NCI-H82 treated with DMSO at 0.1 percent for 48 hours (cell line): ENCODE measurements around the gene ALCAM.

Experiments
- DNase-seq: peaks from one replicate; lab custom pipeline; 2025; ENCODE audit not compliant: unreplicated experiment; lab: John Stamatoyannopoulos, UW

ALCAM gene

GRCh38 chr3:105425153-105425502, 58.4 kb downstream of the ALCAM start:
- no peak for DNase-seq

- DNase-seq, result no peak
Observed at GRCh38 chr3:105427332-105427731, 60.6 kb downstream of the ALCAM start.

DNA sequence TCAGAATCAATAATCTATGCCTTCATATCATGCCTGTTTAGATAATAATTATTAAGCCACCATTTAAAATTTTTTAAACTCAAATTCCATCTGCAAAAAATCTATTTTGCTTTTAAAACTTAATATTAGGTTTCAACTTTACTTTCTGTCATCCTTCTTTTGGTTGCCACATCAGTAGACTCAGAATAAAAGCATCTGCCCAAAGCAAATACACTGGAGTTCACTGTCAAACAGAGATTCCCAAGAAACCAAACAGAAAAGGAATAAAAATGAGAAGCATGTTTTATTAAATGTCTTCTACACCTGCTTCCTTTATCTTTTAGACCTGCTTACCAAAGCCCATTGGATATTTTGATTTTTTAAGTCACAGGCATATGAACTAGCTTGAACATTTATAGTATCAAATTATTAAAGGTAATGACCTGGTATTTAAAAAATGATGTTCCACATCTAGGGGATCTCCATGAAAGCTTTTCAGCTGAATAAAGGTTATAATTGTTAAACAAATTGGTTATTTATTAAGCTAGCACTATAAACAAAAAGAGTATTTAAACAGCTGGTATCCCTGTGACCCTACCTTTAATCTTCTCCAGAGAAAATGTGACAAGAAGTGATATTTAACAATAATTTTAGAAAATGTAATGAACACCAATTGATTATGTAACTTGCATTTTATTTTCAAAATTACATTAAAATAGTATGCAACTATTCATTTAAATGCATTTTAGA, 62.5 kb downstream of the ALCAM start:
- DNase-seq, result no peak

DNA sequence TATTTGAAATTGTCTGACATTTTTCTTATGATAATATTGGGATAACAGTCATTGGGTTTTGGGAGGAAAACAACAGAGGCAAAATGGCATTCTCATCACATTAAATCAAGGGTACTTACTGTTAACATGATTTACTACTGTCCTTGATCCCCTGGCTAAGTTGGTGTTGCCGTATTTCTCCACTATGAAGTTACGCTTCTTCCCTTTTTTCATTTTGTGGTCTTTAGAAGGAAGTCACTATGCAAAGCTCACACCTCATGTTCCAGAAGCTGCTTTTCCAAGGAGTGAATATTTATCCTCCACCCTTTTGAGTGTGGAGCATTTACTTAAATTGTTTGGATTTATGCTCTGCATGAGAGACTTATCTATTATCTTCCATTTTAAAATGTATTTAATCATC, 63.7 kb downstream of the ALCAM start:
- DNase-seq, result no peak

GRCh38 chr3:105431200-105431599, 64.5 kb downstream of the ALCAM start:
- DNase-seq, result no peak

DNA sequence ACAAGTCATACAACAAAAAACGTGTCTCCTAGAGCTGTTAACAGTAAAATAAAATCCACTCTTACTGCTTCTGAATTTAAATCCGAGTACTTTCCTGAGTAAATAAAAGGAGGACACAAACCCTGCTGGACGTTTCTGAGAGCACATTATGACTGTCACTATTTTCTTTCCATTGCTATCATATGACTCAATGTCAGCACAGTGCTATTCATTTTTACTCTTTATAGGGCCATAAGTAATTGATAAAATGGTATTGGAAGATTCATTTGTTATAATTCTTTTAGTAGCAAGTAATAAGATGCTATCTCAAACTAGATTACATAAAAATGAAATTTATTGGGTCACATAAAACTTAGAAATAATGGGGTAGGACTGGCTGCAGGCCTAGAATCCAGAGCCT, 68.6 kb downstream of the ALCAM start:
- DNase-seq, result no peak

GRCh38 chr3:105436687-105437086, 70.0 kb downstream of the ALCAM start:
- DNase-seq, result no peak

DNA sequence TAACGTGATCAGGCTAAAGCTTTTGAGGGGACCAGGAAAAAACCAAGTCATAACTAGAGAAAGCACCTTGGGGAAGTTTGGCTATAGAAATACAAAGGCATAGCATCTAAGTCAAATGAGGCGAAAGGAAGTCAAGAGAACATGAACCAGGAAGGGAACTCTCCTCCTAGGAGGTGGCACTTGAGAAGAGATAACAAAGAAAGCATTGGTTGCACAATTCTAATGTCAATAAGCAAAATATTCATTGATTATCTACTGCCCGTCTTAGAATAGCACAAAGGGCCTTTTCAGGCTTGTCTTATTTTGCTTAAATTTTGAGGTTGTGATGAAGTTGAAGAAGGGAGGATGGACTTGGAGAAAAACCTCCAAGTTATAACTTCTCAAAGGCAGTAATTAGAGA, 73.4 kb downstream of the ALCAM start:
- no peak for DNase-seq

DNA sequence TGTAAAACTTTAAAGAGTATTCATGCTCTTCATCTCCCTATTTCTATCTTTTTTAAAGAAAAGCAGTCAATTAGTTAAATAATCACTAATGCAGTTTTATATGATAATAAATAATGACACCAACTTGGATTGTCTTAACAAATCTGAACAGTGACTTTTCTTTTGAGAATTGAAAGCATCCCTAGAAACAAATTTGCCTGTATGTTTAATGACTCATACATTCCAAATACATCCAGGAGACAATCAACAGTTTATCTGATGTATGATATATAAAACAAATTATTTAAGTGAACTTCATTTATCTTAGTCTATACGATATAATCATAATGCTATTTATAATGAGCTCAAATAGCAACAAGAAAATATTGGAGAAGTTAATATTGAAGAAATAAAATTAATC, 78.0 kb downstream of the ALCAM start:
- no peak for DNase-seq

- DNase-seq, result no peak
Observed at GRCh38 chr3:105448338-105448982, 81.8 kb downstream of the ALCAM start.

DNA sequence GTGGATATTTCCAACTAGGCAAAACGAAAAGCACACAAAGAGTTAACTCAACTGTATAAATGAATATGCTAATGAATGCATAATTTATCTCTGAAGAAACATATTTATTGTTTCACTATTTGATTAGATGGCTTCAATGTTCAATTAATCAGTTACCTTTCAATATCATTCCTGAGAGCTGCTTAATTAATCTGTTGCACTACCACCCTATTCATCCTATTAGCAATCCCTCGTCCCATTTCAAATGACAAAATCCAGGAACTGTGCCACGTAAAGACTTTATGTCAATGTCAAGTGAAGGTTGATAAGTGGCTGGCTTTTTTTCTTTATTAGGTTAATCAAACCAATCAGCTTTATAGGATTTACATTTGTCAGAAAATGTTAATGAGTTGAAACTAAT, 82.7 kb downstream of the ALCAM start:
- no peak for DNase-seq

GRCh38 chr3:105456017-105456416, 89.3 kb downstream of the ALCAM start:
- DNase-seq, result no peak

DNA sequence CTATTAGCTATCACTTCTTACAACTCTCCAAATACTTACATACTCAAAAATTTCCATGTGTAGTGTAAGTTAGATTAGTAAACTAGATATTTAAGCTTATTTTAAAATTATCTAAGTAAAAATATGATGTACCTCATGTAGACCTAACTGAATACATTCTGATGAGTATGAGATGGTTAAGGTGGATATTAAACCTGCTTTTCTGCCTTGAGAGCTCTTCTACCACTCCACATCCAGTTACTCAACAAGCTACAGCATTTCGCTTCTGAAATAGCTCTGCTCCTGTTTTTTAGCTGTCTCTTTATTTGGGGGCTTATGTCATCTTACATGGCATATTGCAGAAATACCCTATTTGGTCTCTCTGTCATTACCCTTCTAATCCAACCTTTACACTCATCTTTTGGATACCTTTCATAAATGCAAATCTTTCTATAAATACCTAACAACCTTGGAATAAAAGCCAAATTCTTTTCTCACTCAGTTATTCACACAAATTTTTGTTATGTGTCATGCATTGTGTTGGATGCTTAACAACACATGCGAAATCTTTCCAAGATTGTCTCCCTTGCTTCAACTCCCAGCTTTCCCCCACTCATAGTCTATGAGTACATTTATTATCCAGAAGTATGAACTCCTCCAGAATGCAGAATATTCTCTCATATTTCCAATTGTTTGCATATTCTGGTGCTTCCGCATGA, 92.0 kb downstream of the ALCAM start:
- DNase-seq, result no peak

DNA sequence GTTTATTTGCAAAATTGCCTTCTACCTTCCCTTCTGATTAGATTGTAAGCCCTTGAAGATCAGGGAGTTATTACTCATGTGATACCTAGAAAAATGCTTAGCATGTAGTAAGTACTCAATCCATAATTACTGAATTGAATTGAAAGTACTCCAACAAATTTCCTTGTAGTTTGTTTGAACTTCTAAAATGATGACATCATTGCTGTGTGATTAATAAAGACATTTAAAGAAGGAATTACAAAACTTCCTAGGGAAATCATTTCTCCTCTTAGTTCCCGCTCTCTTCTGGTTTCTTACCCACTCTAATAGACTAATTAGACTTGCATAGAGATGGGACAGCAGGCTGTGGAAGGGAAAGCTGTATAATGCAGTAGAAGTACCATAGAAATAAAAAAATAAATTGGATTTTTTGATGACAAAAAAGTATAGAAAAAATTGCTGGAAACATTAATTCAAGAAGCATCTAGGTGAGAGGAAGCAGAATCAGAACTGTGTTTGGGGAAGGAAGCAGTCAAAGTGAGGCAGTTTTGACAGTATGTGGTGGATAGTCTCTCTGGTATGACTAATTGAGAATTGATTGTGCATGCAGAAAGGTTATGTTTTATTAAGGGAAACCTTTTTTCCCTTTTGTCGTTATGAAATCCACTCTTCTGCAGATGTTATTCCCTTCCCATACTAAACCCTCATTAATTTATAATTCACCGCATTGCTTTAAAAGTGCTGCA, 93.0 kb downstream of the ALCAM start:
- no peak for DNase-seq

DNA sequence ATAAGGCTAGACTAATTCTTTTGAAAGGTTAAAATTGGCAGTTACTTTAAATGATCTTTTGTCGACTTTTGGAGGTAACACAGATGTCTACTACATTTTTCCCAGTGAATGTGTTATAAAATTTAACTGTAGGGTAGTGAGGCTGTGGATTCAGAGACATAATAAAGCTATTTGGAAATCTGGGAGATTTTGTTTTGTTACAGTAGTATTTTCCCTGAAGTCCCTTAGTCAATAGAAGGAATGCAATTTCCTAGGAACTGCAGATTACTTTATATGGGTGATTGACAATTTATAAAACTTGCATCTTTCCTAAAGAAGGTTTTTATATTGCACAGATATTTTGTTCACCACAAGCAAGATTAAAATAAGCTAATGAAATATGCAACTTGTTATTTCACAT, 96.9 kb downstream of the ALCAM start:
- DNase-seq, result no peak

GRCh38 chr3:105465251-105465853, 98.6 kb downstream of the ALCAM start:
- no peak for DNase-seq

DNA sequence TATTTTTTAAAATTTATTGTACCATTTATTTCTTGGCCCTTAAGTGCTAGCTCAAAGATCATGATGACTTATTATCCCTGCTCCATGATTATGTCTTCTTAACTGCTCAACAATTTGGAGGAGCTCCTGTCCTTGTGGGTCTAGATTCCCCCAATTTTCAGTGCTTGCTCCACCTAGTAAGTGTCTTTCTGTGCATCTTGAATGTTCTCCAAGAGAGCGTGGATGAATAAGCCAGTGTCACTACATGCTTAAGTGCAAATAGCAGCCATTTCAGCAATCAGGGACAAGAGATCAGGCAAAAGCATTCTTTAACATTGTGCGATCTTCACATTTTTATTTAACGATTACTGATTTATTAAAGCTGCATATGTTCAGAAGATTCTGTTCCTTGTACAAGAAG, 99.4 kb downstream of the ALCAM start:
- DNase-seq, result no peak

GRCh38 chr3:105466495-105467404, 100.0 kb downstream of the ALCAM start:
- no peak for DNase-seq

DNA sequence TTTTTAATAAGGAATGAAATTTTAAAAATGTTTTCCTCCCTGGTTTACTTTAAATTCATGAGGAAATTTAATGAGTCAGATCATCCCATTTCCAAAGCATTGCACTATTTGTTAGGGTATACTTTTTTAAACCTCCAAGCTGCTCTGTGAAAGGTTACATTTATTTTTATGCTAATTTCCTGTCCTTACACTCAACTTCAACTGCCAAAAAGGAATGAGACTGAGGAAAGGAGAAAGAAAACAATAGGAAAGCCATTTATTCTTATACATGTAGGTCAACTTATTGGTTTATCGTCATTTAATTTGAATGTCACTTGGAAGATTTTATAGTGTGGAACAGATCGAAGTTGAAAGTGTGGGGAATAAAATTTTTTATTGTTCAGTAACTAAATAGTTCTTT, 104.1 kb downstream of the ALCAM start:
- no peak for DNase-seq

DNA sequence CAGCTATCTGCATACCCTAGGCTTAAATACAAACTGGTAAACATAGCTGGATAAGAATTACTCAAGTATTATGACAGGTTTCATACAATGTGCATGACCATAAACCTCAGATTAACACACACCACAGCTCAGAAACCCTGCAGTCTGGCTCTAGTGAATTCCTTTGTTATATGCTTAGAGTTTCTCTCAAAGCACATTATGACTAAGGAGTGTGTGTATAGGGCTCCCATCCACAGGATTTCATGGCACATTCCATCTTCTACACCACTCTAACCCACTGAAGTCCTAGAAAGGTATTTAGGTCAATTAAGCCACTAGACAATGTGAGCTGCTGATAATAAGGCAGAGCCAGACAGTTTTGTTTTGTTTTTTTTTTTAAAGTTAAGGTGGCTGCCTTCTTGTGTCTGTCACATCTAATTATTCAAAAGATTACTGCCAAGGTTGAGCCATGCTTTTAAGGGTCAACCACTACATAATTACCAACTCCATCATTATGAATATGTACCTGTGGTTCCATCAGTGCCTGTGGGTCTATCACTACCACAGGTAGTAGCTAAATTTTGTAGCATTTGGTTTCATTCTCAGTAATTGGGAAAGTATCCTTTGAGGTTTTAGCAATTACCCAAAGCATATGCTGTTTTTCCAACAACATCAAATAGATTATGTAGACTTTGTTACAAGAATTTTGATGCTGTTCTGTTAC, 107.0 kb downstream of the ALCAM start:
- no peak for DNase-seq
